RWPE1 (cell line): ENCODE results near the gene SLC5A3.

Experiments used
- CTCF ChIA-PET: fragments of 350-600 bp; sonication (Branson Sonifier 250); formaldehyde crosslinking; extraction: SDS; loops from one replicate; lab custom pipeline; 2021; lab: Yijun Ruan, JAX
- POLR2A ChIA-PET: fragments of 400-600 bp; formaldehyde crosslinking; extraction: SDS; loops from one replicate; lab custom pipeline; 2020; ENCODE audit warnings: antibody characterized with exemption; ENCODE audit not compliant: low non-redundant PET; lab: Yijun Ruan, JAX
- DNase-seq: peaks from one replicate; pipeline ENCODE4 v3.0.0; 2012; ENCODE audit warnings: low spot score
- H3K27ac ChIP-seq: fragments of 450-650 bp; 2 replicates; pipeline ENCODE4 v1.5.1; 2017
- CTCF ChIP-seq: fragments of 450-650 bp; conservative IDR thresholded peaks from 2 replicates; pipeline ENCODE4 v1.5.1; 2017; ENCODE audit warnings: low read depth, mild to moderate bottlenecking

SLC5A3 gene

GRCh38 chr21:34092262-34092921 lies 19.0 kb downstream of the SLC5A3 start:
- DNase-seq, result no peak
- no peak overlapping the region for H3K27ac ChIP-seq
- ChIA-PET CTCF (interaction anchor here (0.5 to 1.5 kb wide), 7 partner anchors 10 to 1810 kb away, joined by 3 to 7 read pairs (median 3); no protein-coding TSS in a partner anchor), POLR2A (no interaction called here)
- no peak for TF ChIP-seq CTCF

- no peak for TF ChIP-seq CTCF
- no peak overlapping the region for H3K27ac ChIP-seq
- ChIA-PET POLR2A (no interaction called here), CTCF (interaction anchor here (0.6 to 1.5 kb wide), 4 partner anchors 19 to 141 kb away, joined by 3 to 7 read pairs (median 4); no protein-coding TSS in a partner anchor)
- DNase-seq, result no peak
Measured at GRCh38 chr21:34093083-34093482, 19.7 kb downstream of the SLC5A3 start.

- ChIA-PET CTCF (interaction anchor here (0.6 to 0.8 kb wide), 2 partner anchors 72 to 171 kb away, joined by 3 to 5 read pairs; no protein-coding TSS in a partner anchor), POLR2A (no interaction called here)
- no peak for DNase-seq
- no peak for TF ChIP-seq CTCF
- H3K27ac ChIP-seq, result no peak overlapping the region
Measured at GRCh38 chr21:34094949-34095348, 21.6 kb downstream of the SLC5A3 start.

GRCh38 chr21:34097442-34097841 lies 24.1 kb downstream of the SLC5A3 start:
- no peak for DNase-seq
- H3K27ac ChIP-seq, result no peak overlapping the region
- TF ChIP-seq CTCF, result no peak
- ChIA-PET POLR2A (no interaction called here), CTCF (no interaction called here)

GRCh38 chr21:34100337-34100736 lies 27.0 kb downstream of the SLC5A3 start:
- CTCF ChIA-PET, result no interaction called here

GRCh38 chr21:34100790-34101189 lies 27.4 kb downstream of the SLC5A3 start:
- POLR2A ChIA-PET, result no interaction called here
- TF ChIP-seq CTCF, result no peak
- CTCF ChIA-PET, result no interaction called here
- DNase-seq, result no peak
- no peak overlapping the region for H3K27ac ChIP-seq

More at GRCh38 chr21:34100337-34100736, 27.0 kb downstream of the SLC5A3 start:
- no peak for TF ChIP-seq CTCF
- no peak overlapping the region for H3K27ac ChIP-seq
- POLR2A ChIA-PET, result no interaction called here
- DNase-seq, result no peak
